ENCODE measurements around the gene VANGL2.

VANGL2 gene

DNA sequence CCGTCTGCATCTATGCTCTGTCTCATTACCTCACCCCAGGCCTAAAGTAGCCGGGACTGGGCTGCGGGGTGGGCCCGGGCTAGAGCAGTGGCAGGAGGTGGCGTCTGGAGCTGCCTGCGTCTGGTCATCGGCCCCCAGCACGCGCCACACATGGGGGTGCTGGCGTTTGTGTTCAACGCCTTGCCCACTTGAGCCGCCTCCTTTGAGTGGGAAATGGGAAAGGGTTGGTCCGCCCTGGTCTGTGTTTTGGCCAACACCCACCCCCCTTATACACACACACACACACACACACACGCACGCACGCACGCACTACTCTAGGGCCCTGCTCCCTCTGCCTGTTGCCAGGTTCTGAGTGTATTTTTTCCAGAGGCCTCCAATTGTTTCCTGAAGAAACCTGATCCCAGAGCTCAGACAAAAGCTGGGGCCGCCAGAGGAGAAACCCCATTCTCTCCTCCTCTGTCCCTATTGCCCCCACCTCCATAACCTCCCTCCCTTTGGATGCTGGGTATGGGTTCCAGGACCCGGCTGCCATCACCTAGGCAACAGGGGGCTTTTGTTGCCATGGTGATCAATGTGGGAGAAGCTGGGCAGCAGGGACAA lies 10.1 kb downstream of the VANGL2 start:
- no peak for TF ChIP-seq FOXP2 (optimal IDR thresholded peaks at IDR 0.05; ENCODE audit: borderline replicate concordance, extremely low read depth, extremely low read length, insufficient read depth)
- TF ChIP-seq SIN3A (IDR thresholded peaks at IDR 0.05; ENCODE audit: borderline replicate concordance, insufficient read depth, low read length) = no peak
- no peak for TF ChIP-seq POLR2AphosphoS5 (IDR thresholded peaks at IDR 0.05; ENCODE audit: low read depth, low read length)
- TF ChIP-seq TAF1 (IDR thresholded peaks at IDR 0.05; ENCODE audit: borderline replicate concordance, insufficient read depth, low read length) = no peak
- TF ChIP-seq, protein P1, sequence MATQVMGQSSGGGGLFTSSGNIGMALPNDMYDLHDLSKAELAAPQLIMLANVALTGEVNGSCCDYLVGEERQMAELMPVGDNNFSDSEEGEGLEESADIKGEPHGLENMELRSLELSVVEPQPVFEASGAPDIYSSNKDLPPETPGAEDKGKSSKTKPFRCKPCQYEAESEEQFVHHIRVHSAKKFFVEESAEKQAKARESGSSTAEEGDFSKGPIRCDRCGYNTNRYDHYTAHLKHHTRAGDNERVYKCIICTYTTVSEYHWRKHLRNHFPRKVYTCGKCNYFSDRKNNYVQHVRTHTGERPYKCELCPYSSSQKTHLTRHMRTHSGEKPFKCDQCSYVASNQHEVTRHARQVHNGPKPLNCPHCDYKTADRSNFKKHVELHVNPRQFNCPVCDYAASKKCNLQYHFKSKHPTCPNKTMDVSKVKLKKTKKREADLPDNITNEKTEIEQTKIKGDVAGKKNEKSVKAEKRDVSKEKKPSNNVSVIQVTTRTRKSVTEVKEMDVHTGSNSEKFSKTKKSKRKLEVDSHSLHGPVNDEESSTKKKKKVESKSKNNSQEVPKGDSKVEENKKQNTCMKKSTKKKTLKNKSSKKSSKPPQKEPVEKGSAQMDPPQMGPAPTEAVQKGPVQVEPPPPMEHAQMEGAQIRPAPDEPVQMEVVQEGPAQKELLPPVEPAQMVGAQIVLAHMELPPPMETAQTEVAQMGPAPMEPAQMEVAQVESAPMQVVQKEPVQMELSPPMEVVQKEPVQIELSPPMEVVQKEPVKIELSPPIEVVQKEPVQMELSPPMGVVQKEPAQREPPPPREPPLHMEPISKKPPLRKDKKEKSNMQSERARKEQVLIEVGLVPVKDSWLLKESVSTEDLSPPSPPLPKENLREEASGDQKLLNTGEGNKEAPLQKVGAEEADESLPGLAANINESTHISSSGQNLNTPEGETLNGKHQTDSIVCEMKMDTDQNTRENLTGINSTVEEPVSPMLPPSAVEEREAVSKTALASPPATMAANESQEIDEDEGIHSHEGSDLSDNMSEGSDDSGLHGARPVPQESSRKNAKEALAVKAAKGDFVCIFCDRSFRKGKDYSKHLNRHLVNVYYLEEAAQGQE (IDR thresholded peaks at IDR 0.05; ENCODE audit: insufficient read depth in 1 of 2, low read depth in 2 of 2, low read length in 2 of 2) = no peak

DNA sequence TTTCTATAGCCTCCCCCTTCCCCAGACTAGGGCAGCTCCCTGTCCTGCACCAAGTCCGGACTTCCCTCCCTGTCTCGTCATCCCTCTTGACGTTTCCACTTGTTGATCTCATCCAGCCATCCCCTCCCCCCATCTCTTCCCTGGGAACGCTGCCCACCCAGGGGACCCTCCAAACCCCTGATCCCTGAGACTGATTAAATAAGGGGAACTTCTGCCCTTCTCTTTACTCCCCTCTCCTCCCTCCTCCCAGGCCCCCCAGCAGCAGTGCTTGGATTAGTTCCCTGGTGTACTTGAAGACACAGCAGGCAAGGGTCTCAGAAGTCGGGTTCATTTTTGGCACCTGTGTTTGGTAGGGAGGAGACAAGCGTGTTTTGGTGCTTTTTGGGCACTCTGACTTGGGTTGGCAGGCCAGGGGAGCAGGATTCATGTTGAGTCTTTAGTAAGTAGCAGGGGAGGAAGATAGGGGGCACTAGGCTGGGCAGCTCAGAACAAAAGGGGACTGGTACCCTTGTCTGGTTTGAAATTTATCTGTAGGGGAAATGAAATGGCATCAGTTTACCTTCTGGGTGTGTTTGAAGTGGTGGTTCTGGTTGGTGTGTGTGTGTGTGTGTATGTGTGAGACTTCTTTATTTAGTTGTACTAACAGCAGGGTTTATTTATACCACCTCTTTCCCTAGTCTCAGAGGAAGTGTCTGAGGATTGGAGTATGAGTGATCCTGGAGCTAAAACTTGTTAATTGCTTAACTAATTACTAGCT lies 11.1 kb downstream of the VANGL2 start:
- TF ChIP-seq TAF1 (IDR thresholded peaks at IDR 0.05; ENCODE audit: borderline replicate concordance, insufficient read depth, low read length) = no peak
- TF ChIP-seq SIN3A (IDR thresholded peaks at IDR 0.05; ENCODE audit: borderline replicate concordance, insufficient read depth, low read length) = no peak
- TF ChIP-seq, protein P1 (IDR thresholded peaks at IDR 0.05; ENCODE audit: insufficient read depth in 1 of 2, low read depth in 2 of 2, low read length in 2 of 2) = no peak
- no peak for TF ChIP-seq FOXP2 (optimal IDR thresholded peaks at IDR 0.05; ENCODE audit: borderline replicate concordance, extremely low read depth, extremely low read length, insufficient read depth)
- no peak for TF ChIP-seq POLR2AphosphoS5 (IDR thresholded peaks at IDR 0.05; ENCODE audit: low read depth, low read length)

DNA sequence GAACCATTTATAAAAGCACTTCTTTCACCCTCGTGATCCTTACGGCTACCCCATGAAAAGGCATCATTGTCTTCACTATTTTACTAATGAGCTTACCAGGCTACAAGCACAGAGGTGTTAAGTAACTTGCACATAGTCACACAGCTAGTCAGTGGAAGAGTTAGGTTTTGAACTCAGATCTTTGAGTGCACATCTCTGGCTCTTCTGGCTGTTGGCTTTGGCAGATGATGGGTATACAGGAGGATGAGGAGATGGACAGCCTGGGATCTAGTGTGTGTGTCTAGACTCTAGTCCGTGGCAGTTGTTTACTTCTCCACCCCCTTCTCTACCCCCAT lies 11.6 kb downstream of the VANGL2 start:
- TF ChIP-seq TAF1 (IDR thresholded peaks at IDR 0.05; ENCODE audit: borderline replicate concordance, insufficient read depth, low read length) (no peak), POLR2AphosphoS5 (IDR thresholded peaks at IDR 0.05; ENCODE audit: low read depth, low read length) (no peak), FOXP2 (optimal IDR thresholded peaks at IDR 0.05; ENCODE audit: borderline replicate concordance, extremely low read depth, extremely low read length, insufficient read depth) (no peak), SIN3A (IDR thresholded peaks at IDR 0.05; ENCODE audit: borderline replicate concordance, insufficient read depth, low read length) (no peak)
- TF ChIP-seq, protein P1 (IDR thresholded peaks at IDR 0.05; ENCODE audit: insufficient read depth in 1 of 2, low read depth in 2 of 2, low read length in 2 of 2) = no peak

DNA sequence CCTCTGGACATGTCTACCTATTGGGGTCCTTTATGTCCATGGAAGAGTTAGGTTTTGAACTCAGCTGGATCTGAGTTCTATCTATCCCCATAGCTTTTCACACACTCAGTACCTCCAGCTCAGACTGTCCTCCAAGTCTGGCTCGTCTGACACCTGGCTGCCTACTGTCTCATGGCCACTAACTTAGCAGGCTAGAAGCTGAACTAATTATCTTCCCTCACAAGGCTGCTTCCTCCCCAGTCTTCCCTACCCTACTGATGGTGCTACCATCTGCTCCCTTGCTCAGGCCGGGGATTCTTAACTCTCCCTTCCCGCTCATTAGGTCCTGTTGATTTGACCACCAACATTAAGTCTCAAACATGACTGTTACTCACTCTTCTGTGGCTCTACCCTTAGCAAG lies 13.4 kb downstream of the VANGL2 start:
- no peak for TF ChIP-seq TAF1 (IDR thresholded peaks at IDR 0.05; ENCODE audit: borderline replicate concordance, insufficient read depth, low read length)
- TF ChIP-seq POLR2AphosphoS5 (IDR thresholded peaks at IDR 0.05; ENCODE audit: low read depth, low read length) = no peak
- TF ChIP-seq, protein P1 (IDR thresholded peaks at IDR 0.05; ENCODE audit: insufficient read depth in 1 of 2, low read depth in 2 of 2, low read length in 2 of 2) = no peak
- no peak for TF ChIP-seq SIN3A (IDR thresholded peaks at IDR 0.05; ENCODE audit: borderline replicate concordance, insufficient read depth, low read length)
- TF ChIP-seq FOXP2 (optimal IDR thresholded peaks at IDR 0.05; ENCODE audit: borderline replicate concordance, extremely low read depth, extremely low read length, insufficient read depth) = no peak
